GM12878 (cell line): Measurements from ENCODE around the gene HS1BP3.

Experiments
- BRCA1 ChIP-seq: IDR thresholded peaks from 2 replicates; pipeline ENCODE4 v1.6.1; 2011; ENCODE audit warnings: low read depth, low read length, improper control_type of control experiment
- CREB1 ChIP-seq: IDR thresholded peaks from 2 replicates; pipeline ENCODE4 v1.6.1; 2012; ENCODE audit warnings: low read depth, mild to moderate bottlenecking, inconsistent platforms
- ZNF207 ChIP-seq: fragments of 450-650 bp; IDR thresholded peaks from 2 replicates; pipeline ENCODE4 v1.6.1; 2014; ENCODE audit warnings: antibody characterized with exemption, mild to moderate bottlenecking, borderline replicate concordance
- ZNF274 ChIP-seq: IDR thresholded peaks from one replicate; pipeline ENCODE4 v1.8.0; 2011; ENCODE audit not compliant: insufficient read length, insufficient read depth
- ZNF384 ChIP-seq: IDR thresholded peaks from 2 replicates; pipeline ENCODE4 v1.6.1; 2012; ENCODE audit warnings: low read depth, mild to moderate bottlenecking, low read length, improper control_type of control experiment, borderline replicate concordance
- TF ChIP-seq, protein P1 (sequence below): fragments of 450-650 bp; IDR thresholded peaks from 2 replicates; pipeline ENCODE4 v1.6.1; 2017; ENCODE audit warnings: mild to moderate bottlenecking, low read depth, inconsistent platforms; ENCODE audit not compliant: poor library complexity, severe bottlenecking
- TF ChIP-seq, protein P2 (sequence below): IDR thresholded peaks from 2 replicates; pipeline ENCODE4 v1.6.1; 2012; ENCODE audit warnings: low read length, inconsistent platforms

DNA sequence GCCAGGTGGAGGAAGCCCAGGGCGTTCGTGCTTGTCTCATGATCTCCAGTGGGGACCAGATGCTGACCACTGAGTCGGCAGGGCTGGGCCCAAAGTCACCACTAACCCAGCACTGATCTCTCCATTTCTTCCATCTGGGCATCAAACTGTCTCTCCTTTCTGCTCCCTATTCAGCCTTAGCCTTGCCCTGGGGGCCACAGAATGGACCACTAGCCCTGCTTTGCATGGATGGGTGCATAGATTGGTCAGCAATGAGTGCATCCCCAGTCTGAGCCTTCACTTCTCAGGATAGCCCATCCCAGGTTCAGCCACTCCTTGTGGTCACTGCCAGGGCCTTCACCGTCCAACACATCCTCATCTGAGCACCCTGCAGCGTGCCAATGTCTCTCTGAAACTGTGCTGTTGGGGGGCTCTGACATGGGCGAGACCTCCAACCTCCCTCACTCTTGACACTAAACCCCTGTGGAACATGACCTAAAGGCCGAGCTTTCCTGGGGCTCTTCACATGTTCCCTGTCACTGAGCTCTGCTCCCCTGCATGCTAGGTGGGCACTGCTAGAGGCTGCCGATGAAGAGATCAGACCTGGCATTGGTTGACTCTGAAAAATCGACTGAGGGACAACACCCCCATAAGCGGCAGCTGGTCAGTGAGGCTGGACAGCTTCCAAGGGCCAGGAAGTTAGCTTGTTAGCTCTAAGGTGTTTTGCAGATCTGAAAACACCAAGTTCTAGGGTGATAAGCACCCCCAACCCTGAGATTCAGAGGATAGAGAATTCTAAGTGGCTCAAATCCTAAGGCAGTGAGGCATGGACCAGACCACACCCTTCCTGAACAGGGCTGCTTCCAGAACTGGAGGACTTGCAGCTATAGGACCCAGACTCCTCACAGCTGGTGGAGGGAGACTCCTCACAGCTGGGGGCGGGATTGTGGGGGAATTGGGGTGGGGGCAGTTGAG is 61.7 kb downstream of the HS1BP3 start:
- no peak for TF ChIP-seq ZNF384
- TF ChIP-seq ZNF207: no peak
- no peak for TF ChIP-seq ZNF274
- TF ChIP-seq BRCA1: no peak
- TF ChIP-seq CREB1: no peak
- TF ChIP-seq, protein P1, sequence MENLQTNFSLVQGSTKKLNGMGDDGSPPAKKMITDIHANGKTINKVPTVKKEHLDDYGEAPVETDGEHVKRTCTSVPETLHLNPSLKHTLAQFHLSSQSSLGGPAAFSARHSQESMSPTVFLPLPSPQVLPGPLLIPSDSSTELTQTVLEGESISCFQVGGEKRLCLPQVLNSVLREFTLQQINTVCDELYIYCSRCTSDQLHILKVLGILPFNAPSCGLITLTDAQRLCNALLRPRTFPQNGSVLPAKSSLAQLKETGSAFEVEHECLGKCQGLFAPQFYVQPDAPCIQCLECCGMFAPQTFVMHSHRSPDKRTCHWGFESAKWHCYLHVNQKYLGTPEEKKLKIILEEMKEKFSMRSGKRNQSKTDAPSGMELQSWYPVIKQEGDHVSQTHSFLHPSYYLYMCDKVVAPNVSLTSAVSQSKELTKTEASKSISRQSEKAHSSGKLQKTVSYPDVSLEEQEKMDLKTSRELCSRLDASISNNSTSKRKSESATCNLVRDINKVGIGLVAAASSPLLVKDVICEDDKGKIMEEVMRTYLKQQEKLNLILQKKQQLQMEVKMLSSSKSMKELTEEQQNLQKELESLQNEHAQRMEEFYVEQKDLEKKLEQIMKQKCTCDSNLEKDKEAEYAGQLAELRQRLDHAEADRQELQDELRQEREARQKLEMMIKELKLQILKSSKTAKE: no peak
- TF ChIP-seq, protein P2, sequence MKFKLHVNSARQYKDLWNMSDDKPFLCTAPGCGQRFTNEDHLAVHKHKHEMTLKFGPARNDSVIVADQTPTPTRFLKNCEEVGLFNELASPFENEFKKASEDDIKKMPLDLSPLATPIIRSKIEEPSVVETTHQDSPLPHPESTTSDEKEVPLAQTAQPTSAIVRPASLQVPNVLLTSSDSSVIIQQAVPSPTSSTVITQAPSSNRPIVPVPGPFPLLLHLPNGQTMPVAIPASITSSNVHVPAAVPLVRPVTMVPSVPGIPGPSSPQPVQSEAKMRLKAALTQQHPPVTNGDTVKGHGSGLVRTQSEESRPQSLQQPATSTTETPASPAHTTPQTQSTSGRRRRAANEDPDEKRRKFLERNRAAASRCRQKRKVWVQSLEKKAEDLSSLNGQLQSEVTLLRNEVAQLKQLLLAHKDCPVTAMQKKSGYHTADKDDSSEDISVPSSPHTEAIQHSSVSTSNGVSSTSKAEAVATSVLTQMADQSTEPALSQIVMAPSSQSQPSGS: no peak
